Measurements from ENCODE around the gene NPTN. TPM values are rescaled to one million over a fixed set of nuclear protein-coding genes. Genes with fewer than 3 reads are reported as not detected.

Gene NPTN
- total and polyA plus RNA-seq, 2 donors from 2014 or later, result 100 to 130 TPM

DNA sequence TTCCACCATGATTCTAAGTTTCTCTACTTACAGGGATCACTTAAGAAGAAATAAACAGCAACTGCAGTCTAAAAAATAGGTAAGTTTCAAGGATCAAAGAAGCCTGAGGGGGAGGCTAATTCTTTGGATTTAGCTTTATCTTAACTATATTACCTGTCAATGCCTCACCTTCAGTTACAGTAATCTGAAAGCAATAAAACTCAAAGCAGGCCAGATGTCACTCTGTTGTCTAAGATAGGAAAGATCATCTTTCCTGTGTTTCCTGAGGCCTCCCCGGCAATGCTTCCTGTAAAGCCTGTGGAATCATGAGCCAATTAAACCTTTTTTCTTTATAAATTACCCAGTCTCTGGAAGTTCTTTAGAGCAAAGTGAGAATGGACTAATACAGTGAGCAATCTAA, 60.2 kb downstream of the NPTN start:
- Histone ChIP-seq H3K4me1 (ENCODE audit: control insufficient read depth in 2 of 3, insufficient read depth in 2 of 3, low read depth in 1 of 3, low read length in 3 of 3) (peaks cover 3 to 9% (median 7%) of the 10 kb centered on the region in 3 donors), H3K4me3 (ENCODE audit: low read length in 3 of 3) (no peak overlapping the region), H3K9ac (ENCODE audit: low read length in 3 of 3) (no peak overlapping the region), H3K9me3 (ENCODE audit: control insufficient read depth in 2 of 3, insufficient read depth in 1 of 3, low read length in 3 of 3) (no peaks in the 10 kb centered on the region), H3K27me3 (ENCODE audit: control insufficient read depth, insufficient read depth, low read length) (no peaks in the 10 kb centered on the region), H3K27ac (ENCODE audit: low read depth in 2 of 2, low read length in 2 of 2) (no peak overlapping the region), H3K36me3 (ENCODE audit: control insufficient read depth in 2 of 3, insufficient read depth in 3 of 3, low read length in 3 of 3) (peaks cover 10 to 49% (median 16%) of the 10 kb centered on the region in 3 donors)
- TF ChIP-seq, protein P1, sequence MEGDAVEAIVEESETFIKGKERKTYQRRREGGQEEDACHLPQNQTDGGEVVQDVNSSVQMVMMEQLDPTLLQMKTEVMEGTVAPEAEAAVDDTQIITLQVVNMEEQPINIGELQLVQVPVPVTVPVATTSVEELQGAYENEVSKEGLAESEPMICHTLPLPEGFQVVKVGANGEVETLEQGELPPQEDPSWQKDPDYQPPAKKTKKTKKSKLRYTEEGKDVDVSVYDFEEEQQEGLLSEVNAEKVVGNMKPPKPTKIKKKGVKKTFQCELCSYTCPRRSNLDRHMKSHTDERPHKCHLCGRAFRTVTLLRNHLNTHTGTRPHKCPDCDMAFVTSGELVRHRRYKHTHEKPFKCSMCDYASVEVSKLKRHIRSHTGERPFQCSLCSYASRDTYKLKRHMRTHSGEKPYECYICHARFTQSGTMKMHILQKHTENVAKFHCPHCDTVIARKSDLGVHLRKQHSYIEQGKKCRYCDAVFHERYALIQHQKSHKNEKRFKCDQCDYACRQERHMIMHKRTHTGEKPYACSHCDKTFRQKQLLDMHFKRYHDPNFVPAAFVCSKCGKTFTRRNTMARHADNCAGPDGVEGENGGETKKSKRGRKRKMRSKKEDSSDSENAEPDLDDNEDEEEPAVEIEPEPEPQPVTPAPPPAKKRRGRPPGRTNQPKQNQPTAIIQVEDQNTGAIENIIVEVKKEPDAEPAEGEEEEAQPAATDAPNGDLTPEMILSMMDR (IDR thresholded peaks at IDR 0.05; ENCODE audit: borderline replicate concordance, extremely low read depth, insufficient read depth), result no peak
- FAIRE-seq (no peak), DNase-seq (peak in 2 of 5 donors; percentile 23 to 30)
- intact Hi-C loops (cut with DNase I), result no loop called here

DNA sequence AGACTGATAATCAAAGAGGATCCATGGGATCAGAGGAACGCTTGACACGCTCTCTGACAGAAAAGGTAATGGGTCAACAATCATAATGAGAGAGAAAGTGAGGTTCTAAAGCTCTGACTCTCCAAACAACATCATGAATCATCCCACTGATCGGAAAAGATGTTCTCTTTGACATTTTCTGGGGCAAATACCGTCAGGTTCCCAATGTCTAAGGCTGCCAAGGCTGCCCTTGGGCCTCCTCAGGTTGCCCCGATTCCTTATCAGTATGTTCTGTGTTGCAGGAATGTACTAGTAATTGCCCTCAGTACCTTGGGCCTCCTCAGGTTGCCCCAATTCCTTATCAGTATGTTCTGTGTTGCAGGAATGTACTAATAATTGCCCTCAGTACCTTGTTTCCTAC, 60.9 kb downstream of the NPTN start:
- DNase-seq (no peak), FAIRE-seq (no peak)
- no peak overlapping the region for H3K9ac ChIP-seq (ENCODE audit: low read length in 3 of 3)
- H3K36me3 ChIP-seq (ENCODE audit: control insufficient read depth in 2 of 3, insufficient read depth in 3 of 3, low read length in 3 of 3), result peaks cover 10 to 53% (median 16%) of the 10 kb centered on the region in 3 donors
- H3K4me1 ChIP-seq (ENCODE audit: control insufficient read depth in 2 of 3, insufficient read depth in 2 of 3, low read depth in 1 of 3, low read length in 3 of 3), result peaks cover 3 to 9% (median 7%) of the 10 kb centered on the region in 3 donors
- no peak overlapping the region for H3K27ac ChIP-seq (ENCODE audit: low read depth in 2 of 2, low read length in 2 of 2)
- H3K27me3 ChIP-seq (ENCODE audit: control insufficient read depth, insufficient read depth, low read length), result no peaks in the 10 kb centered on the region
- H3K4me3 ChIP-seq (ENCODE audit: low read length in 3 of 3), result no peak overlapping the region
- intact Hi-C loops (cut with DNase I), result no loop called here
- no peaks in the 10 kb centered on the region for H3K9me3 ChIP-seq (ENCODE audit: control insufficient read depth in 2 of 3, insufficient read depth in 1 of 3, low read length in 3 of 3)
- TF ChIP-seq, protein P1 (IDR thresholded peaks at IDR 0.05; ENCODE audit: borderline replicate concordance, extremely low read depth, insufficient read depth), result no peak

DNA sequence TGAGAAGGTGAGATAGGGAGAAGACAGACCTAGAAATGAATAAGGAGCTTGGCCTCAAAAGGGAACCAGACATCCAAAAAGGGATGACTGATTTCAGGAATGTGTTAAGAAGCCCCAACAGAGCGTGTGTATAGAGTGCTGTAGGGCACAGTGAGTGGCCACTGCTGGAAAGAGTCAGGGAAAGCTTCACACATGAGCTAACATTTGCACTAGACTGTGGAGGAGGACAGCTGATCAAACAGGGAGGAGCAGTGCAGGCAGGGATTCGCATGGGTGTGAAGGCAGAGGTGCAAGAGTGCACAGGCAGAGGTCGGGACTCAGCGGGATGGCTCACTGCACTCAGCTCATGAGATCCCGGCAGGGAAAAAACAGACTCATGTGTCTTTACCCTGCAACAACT, 61.8 kb downstream of the NPTN start:
- Histone ChIP-seq H3K36me3 (ENCODE audit: control insufficient read depth in 2 of 3, insufficient read depth in 3 of 3, low read length in 3 of 3) (peaks cover 10 to 53% (median 13%) of the 10 kb centered on the region in 3 donors), H3K4me1 (ENCODE audit: control insufficient read depth in 2 of 3, insufficient read depth in 2 of 3, low read depth in 1 of 3, low read length in 3 of 3) (peaks cover 3 to 9% (median 7%) of the 10 kb centered on the region in 3 donors), H3K27ac (ENCODE audit: low read depth in 2 of 2, low read length in 2 of 2) (no peak overlapping the region), H3K4me3 (ENCODE audit: low read length in 3 of 3) (no peak overlapping the region), H3K27me3 (ENCODE audit: control insufficient read depth, insufficient read depth, low read length) (no peaks in the 10 kb centered on the region), H3K9ac (ENCODE audit: low read length in 3 of 3) (no peak overlapping the region), H3K9me3 (ENCODE audit: control insufficient read depth in 2 of 3, insufficient read depth in 1 of 3, low read length in 3 of 3) (no peaks in the 10 kb centered on the region)
- DNase-seq (peak in 4 of 5 donors; percentile 78 to 88 (median 86)), FAIRE-seq (no peak)
- intact Hi-C loops (cut with DNase I), result no loop called here
- TF ChIP-seq, protein P1 (IDR thresholded peaks at IDR 0.05; ENCODE audit: borderline replicate concordance, extremely low read depth, insufficient read depth), result no peak
